Inflammatory macrophage treated with lipopolysaccharide for 4 hours (primary cell): ENCODE data around the gene CYP51A1.
"Not testable (repeated sequence)": the region's sequence is repeated elsewhere in the genome, so short reads cannot be mapped to it uniquely, and the experiment has no call there.

ENCODE experiments used
- DNase-seq: peaks from one replicate; pipeline ENCODE4 v3.0.0-alpha.2; 2020

Gene CYP51A1

DNA sequence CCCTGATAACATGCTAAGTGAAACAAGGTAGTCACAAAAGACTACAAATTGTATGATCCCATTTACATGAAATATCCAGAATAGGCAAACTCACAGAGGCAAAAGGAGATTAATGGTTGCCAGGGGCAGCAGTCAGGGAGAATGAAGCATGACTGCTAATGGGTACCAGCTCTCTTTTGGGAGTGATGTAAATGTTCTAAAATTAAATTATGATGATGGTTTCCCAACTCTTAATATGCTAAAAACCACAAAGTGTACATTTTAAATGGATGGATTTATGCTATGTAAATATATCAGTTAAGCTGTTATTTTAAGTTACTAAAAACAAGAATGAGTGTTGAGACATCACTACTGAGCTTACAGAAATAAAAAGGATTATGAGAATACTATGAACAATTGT is 12.6 kb downstream of the CYP51A1 start:
- DNase-seq: no peak

DNA sequence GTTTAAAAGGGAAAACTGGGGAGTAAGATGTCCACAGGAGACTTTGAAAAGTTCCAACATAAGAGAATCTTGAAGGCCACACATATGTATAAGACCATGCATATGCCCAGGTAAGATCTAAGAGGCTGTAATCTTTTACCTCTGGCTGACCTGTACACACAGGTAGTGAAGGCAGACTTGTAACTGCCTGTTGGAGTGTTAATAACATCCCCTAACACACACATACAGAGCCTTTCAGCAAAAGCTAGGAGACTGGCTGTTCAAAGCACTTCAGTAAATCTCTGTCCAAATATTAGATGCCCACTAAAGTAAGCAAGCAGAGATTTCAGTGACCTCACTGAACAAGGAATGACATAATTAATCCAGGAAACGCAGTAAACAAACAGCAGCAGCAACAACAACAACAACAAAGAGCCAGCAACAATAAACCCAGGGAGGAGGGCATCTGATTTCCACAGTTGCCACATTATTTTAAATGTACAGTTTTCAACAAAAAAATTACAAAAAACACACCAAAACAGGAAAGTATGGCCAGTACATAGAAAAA is 15.0 kb downstream of the CYP51A1 start:
- no peak for DNase-seq

DNA sequence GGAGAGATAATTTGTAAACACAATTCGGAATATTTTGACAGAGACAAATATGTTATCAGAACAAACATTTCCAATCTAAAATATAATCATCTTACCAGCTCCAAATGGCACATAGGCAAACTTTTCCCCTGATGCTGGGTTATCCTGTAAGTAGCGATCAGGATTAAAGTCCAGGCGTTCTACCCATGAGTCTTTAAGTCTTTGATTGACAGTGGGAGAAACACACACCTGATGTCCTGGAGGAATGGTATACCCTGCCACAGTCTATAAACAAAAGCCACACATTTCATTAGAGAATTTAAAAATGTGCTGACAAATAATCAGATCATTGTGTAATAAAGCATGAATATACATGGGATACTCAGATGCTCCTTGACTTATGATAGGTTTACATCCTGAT is 17.3 kb downstream of the CYP51A1 start:
- DNase-seq: no peak

DNA sequence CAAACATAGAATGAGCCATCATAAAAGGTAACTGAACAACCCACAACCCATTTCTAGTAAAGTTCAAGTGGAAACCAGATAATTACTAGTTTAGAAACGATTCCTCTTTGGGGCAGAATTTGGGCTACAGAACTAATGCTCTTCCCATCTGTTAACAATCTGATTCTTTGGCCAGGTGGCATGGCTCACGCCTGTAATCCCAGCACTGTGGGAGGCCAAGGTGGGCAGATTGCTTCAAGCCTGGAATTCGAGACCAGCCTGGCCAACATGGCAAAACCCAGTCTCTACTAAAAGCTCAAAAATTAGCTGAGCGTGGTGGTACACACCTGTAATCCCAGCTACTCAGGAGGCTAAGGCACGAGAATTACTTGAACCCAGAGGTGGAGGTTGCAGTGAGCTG is 18.5 kb downstream of the CYP51A1 start:
- DNase-seq: no peak

DNA sequence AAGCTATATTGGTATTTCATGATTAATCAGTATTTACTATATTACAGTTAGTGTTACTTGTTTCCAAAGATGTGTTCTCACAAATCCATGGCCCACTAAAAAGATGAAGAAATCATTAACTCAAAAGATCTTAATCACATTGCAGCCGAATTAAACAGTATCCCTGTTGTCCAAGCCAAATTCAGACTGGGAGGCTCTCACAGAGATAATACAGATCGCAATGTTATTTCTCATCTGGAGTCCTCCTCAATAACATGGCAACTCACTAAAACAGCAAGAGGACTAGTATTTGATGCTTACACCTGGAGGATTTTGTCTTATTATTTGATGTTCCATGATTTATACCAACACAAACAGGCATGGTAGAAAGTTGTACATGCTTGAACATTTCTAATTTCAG is 23.4 kb downstream of the CYP51A1 start:
- no peak for DNase-seq

DNA sequence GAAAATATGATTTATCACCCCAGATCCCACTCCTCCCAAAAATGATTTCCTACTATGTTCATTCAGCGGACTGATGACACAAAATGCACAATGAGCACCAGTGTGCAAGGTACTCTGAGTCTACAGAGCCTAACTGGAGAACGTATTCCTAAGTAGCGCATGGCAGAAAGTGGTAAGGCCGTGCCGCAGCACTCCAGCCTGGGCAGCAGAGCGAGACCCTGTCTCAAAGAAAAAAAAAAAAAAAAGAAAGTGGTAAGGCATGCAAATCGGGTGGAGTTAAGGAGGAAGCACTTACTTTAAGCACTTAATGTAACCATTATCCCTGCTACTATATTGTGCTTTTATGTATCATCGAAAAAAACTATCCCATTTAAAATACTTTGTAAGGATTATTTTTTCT is 25.5 kb downstream of the CYP51A1 start:
- no peak for DNase-seq

DNA sequence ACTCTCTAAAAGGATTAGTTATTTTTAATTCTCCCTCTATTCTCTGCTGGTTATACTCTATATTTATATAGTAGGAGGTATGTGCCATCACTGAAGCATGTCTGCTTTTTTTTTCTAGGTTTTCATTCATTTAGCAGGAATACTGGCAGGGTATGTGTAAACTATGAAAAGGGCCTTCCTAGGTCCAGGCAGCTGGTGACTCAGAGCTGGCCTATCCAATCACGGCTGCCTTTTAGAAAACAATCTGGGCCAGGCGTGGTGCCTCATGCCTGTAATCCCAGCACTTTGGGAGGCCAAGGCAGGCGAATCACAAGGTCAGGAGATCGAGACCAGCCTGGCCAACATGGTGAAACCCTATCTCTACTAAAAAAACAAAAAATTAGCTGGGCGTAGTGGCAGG is 31.4 kb downstream of the CYP51A1 start:
- DNase-seq: not testable (repeated sequence)

DNA sequence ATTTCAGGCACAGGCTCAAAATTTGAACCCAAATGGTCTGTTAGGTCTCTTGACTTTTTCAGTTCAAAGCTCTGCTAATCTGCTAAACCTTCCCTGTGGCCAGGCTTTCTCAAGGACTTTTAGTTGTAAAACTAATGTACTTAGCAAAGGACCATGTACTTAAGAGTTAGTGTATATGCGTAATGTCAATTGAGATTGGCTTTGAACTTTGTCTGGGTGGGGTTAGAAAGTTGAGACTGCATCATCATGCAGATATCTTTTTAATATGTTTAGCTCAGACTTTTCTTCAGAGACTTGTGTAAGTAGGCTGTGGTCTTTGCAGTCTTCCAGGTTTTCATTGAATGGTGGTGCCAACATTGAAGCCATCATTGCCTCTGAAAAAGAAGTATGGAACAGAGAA is 33.7 kb downstream of the CYP51A1 start:
- no peak for DNase-seq

DNA sequence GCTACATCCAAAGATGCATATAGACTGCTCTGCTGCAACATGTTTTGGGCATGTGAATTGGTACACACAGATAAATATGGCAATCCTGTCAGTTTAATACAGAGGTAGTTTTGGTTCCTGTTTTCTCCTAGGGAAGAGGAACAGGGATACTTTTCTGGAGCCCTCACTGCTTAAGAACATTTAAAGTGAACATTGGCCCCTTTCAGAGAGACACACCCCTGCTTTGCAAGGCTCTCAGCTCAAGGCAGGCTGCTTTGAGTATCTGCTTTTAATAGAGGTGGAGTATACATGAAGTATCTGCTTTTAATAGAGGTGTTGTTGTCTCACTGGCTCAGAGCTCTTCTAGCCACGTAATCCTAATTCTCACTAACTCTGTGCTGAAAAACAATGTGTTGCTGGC is 38.9 kb downstream of the CYP51A1 start:
- peak; percentile 47 for DNase-seq

DNA sequence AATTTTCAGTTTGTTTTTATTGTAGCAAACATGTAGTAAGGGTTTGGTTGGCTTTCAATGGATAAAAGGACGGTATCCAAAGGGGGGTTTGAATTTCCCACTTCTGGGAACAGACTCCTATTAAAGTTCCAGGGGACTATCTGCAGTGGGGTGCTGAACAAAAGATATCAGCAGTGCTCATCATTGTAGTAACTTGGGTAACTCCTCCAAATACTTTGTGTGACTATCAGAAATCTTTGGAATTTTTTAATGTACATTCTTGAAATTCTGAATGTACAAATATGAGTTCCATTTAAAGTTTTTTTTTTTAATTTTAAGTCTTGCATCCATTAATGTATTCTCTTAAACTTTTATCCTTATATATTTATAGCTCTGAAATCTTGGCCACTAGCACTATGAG is 42.1 kb downstream of the CYP51A1 start:
- DNase-seq: no peak

DNA sequence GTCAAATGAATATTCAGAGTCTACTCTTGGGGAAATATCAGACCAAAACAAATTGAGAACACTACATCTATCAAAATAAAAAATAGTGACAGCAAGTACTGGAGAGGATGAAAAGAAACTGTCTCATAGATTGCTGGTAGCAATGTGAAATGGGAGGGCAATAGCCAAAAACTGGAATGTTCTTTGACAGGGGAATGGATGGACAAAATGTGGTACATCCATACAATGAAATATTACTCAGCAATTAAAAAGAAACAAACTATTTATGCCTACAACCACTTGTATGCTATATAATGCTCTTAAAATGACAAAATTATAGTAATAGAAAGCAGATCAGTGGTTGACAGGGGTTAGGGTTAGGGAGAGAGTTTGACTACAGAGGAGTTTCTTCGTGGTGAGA is 46.0 kb downstream of the CYP51A1 start:
- no peak for DNase-seq

DNA sequence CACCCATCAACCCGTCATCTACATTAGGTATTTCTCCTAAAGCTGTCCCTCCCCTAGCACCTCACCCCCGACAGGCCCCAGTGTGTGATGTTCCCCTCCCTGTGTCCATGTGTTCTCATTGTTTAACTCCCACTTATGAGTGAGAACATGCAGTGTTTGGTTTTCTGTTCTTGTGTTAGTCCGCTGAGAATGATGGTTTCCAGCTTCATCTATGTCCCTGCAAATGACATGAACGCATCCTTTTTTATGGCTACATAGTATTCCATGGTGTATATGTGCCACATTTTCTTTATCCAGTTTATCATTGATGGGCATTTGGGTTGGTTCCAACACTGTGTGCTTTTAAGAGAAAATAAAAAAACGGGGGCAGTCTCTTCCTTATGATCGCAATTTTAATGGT is 50.4 kb downstream of the CYP51A1 start:
- not testable (repeated sequence) for DNase-seq

DNA sequence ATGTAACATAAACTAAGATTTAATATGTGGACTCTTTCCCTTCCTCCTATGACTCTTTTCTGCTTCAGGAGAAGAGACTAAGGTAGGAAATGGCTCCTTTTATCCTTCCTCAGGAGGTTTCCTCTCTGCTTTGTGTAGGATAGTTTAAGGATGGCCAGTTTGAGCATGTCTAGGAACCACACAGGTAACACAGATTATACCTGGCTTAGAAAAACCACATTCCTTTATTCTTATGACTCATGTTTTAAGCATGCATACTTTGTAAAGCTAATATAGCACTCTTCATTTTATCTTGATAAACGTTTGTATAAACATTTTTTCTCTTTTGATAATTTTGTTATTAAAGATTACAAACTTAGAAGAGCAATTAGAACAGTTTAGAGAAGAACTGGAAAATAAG is 57.8 kb downstream of the CYP51A1 start:
- no peak for DNase-seq

DNA sequence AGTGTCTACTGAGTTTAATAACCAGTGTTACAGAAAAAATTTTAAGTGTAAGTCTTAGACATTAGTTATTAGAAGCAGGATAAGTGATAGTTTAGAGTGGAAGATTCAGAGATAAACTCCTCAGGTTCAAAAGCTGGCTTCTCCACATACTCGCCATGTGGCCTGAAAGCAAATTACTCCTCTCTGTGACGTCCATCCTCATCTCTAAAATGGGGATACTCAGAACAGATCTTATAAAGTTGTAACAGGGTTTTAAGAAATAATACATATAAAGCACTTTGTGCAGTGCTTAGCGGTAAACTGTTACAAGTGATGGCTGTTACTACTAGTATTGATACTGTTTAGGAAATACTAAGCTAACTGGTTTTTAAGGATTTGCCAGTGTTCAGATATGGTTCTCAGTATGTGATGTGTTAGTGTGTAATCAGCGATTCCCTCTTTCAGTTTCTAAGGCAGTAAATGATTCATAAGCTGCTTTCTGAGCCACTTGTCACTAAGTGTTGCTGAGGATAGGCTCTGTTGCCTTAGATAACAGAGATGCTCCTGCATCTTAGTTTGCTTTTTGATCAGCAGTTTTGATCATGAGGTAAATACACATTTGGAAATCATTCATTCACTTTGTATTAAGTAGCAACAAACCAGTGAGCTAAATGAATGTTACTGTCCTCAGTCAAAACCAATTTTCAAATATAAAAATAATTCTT is 58.7 kb downstream of the CYP51A1 start:
- DNase-seq: peak; percentile 7

DNA sequence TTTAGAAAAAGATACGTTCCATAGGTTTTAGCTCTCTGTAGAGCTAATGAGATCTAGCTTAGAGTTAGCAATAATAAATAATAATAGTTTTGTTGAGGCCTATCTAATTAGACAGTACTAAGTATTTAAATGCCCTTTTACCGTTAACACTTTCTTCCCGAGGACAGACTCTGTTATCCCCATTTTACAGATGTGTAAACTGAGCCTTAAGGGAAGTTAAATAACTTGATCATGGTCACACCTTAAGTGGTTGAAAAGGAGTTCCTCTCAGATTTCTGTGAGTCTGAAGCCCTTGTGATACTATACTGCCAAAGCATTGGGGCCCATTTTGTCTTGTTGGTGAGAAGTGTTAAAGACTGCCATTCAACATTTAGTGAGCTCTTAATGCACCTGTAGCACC is 61.6 kb downstream of the CYP51A1 start:
- DNase-seq: no peak

DNA sequence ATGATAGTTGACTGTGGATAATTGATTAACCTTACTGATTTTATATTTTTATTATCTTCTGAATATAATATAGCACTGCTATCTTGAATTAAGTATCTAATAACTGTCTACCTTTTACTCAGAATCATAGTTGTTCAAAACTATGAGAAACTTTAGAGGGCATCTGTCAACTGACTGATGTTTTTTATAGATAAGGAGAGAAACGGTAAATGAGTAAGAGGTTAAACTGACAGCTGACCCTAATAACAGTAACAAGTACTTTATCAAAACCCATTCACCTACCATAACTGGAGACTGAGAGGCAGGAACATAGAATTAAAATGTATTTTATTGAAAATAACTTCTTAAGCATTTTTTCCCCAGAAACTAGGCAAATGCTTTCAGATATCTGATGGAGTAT is 62.2 kb downstream of the CYP51A1 start:
- no peak for DNase-seq

DNA sequence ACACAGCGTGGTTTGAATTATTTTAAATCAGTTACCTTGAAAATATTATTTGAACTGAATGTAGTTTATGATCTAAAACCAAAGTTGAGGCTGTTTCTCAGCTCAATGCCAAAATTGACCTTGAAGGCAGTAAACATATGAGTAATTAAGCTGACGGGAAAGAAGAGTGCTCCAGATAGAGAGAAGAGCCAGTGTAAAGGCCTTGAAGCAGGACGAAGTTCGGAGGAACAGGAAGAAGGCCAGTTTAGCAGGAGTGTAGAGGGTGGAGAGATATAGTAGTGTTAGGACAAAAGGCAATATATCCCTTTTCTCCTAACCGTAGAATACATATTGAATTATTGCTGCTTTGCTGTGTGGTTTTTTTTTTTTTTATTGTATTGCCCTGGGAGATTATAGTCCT is 63.2 kb downstream of the CYP51A1 start:
- DNase-seq: no peak

DNA sequence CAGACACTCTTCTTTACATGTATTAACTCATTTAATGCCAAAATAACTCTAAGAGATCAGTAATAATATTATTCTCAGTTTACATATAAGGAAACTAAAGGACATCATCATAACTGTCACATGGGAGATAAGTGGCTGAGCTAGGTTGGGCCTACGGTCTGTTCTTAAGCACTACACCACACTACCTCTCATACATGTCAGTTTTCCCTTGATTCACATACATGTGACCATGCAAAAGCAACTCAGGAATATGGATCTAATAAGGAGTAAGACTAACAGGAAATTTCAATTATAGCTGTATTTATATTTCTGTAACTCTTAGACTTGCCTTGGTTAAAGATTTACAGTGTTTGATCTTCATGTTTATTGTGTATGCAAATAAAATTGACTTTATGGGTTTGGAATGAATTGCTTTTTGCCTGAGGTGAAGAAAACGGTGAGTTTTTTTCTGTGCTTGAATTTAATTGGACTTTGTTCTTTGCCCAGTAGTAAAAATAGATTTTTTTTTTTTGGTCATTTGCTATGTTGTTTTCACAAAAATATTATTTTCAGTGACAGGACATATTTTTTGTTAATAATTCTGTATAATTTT is 69.7 kb downstream of the CYP51A1 start:
- DNase-seq: no peak
